ENCODE measurements around the gene SLC22A2. TPM values are rescaled to one million over a fixed set of nuclear protein-coding genes. Genes with fewer than 3 reads are reported as not detected.

Gene SLC22A2
- total and polyA plus RNA-seq, 2 of the 13 experiments (the other 11 are each of a cell fraction or from before 2014, with no cell fraction given), result not detected

DNA sequence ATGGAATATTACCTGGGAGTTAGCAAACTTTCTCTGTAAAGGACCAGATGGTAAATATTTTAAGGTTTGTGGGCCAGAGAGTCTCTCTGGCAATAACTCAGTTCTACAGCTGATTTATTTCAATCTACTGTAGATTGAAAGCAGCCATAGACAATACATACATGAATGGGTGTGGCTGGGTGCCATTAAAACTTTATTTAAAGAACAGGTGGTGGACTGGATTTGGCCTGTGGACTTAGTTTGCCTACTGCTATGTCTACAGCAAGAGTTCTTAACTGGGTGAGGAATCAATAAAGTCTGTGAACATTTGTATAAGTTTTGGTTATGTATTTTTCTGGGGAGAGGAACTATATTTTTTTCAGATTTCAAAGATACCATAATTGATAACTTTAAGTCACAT, 55.1 kb downstream of the SLC22A2 start:
- no peak for DNase-seq (ENCODE audit: low spot score)
- Histone ChIP-seq H3K4me1 (ENCODE audit: insufficient read depth, low read length) (peaks cover 7% of the 10 kb centered on the region), H3K4me2 (ENCODE audit: low read depth, low read length) (no peak overlapping the region), H3K27me3 (ENCODE audit: control insufficient read depth in 1 of 2, insufficient read depth in 2 of 2, low read length in 2 of 2) (peaks cover 0 to 4% of the 10 kb centered on the region in 2 experiments; a peak in 1 of 5 replicates), H3K9me3 (ENCODE audit: low read length) (peaks cover 11% of the 10 kb centered on the region; the same call in 1 of the 2 replicates), H3K36me3 (replicated peaks in 1 of 2; ENCODE audit: control insufficient read depth in 1 of 2, insufficient read depth in 2 of 2, low read length in 2 of 2) (no peaks in the 10 kb centered on the region), H2AFZ (ENCODE audit: low read length) (no peak overlapping the region), H3K79me2 (ENCODE audit: insufficient read depth, low read length) (no peaks in the 10 kb centered on the region), H3K27ac (ENCODE audit: extremely low read length, insufficient read depth, low read length) (no peak overlapping the region), H3K4me3 (replicated peaks in 1 of 3; ENCODE audit: insufficient read depth in 1 of 3, low read depth in 2 of 3, low read length in 3 of 3) (no peak overlapping the region), H3K9ac (ENCODE audit: insufficient read depth, low read depth, low read length) (no peak overlapping the region), H4K20me1 (ENCODE audit: insufficient read depth, low read length) (no peaks in the 10 kb centered on the region)
- in situ Hi-C loops (cut with HindIII; ENCODE audit: extremely low pct_ligation_motif_present, low pct_unique_long_range_greater_than_20kb), result no loop called here
- intact Hi-C loops (cut with micrococcal nuclease; ENCODE audit: unreplicated experiment), result no loop called here
- ATAC-seq, result no peak
- no peak for FAIRE-seq
- CTCF ChIA-PET (ENCODE audit: low intra/inter-chr PET ratio, low total read pairs), result no interaction called here
- POLR2A ChIA-PET, result no interaction called here
- no TSS peak for BruUV-seq (replicated peaks)
- TF ChIP-seq BATF2 (CRISPR knock-in tag; IDR thresholded peaks at IDR 0.05), result no peak
- no peak for TF ChIP-seq TP53 (CRISPR knock-in tag; conservative IDR thresholded peaks at IDR 0.05)
- TF ChIP-seq PAWR (CRISPR knock-in tag; IDR thresholded peaks at IDR 0.05; ENCODE audit: borderline replicate concordance), result no peak
- no peak for TF ChIP-seq PATZ1 (CRISPR knock-in tag; IDR thresholded peaks at IDR 0.05)
- no peak for TF ChIP-seq ZFP62 (CRISPR knock-in tag; IDR thresholded peaks at IDR 0.05)
- TF ChIP-seq KLF9 (CRISPR knock-in tag; IDR thresholded peaks at IDR 0.05; ENCODE audit: low read depth), result no peak
- TF ChIP-seq ATF2 (CRISPR knock-in tag; IDR thresholded peaks at IDR 0.05), result no peak
- TF ChIP-seq ZNF530 (CRISPR knock-in tag; IDR thresholded peaks at IDR 0.05; ENCODE audit: low read depth), result no peak
- TF ChIP-seq, protein P1, sequence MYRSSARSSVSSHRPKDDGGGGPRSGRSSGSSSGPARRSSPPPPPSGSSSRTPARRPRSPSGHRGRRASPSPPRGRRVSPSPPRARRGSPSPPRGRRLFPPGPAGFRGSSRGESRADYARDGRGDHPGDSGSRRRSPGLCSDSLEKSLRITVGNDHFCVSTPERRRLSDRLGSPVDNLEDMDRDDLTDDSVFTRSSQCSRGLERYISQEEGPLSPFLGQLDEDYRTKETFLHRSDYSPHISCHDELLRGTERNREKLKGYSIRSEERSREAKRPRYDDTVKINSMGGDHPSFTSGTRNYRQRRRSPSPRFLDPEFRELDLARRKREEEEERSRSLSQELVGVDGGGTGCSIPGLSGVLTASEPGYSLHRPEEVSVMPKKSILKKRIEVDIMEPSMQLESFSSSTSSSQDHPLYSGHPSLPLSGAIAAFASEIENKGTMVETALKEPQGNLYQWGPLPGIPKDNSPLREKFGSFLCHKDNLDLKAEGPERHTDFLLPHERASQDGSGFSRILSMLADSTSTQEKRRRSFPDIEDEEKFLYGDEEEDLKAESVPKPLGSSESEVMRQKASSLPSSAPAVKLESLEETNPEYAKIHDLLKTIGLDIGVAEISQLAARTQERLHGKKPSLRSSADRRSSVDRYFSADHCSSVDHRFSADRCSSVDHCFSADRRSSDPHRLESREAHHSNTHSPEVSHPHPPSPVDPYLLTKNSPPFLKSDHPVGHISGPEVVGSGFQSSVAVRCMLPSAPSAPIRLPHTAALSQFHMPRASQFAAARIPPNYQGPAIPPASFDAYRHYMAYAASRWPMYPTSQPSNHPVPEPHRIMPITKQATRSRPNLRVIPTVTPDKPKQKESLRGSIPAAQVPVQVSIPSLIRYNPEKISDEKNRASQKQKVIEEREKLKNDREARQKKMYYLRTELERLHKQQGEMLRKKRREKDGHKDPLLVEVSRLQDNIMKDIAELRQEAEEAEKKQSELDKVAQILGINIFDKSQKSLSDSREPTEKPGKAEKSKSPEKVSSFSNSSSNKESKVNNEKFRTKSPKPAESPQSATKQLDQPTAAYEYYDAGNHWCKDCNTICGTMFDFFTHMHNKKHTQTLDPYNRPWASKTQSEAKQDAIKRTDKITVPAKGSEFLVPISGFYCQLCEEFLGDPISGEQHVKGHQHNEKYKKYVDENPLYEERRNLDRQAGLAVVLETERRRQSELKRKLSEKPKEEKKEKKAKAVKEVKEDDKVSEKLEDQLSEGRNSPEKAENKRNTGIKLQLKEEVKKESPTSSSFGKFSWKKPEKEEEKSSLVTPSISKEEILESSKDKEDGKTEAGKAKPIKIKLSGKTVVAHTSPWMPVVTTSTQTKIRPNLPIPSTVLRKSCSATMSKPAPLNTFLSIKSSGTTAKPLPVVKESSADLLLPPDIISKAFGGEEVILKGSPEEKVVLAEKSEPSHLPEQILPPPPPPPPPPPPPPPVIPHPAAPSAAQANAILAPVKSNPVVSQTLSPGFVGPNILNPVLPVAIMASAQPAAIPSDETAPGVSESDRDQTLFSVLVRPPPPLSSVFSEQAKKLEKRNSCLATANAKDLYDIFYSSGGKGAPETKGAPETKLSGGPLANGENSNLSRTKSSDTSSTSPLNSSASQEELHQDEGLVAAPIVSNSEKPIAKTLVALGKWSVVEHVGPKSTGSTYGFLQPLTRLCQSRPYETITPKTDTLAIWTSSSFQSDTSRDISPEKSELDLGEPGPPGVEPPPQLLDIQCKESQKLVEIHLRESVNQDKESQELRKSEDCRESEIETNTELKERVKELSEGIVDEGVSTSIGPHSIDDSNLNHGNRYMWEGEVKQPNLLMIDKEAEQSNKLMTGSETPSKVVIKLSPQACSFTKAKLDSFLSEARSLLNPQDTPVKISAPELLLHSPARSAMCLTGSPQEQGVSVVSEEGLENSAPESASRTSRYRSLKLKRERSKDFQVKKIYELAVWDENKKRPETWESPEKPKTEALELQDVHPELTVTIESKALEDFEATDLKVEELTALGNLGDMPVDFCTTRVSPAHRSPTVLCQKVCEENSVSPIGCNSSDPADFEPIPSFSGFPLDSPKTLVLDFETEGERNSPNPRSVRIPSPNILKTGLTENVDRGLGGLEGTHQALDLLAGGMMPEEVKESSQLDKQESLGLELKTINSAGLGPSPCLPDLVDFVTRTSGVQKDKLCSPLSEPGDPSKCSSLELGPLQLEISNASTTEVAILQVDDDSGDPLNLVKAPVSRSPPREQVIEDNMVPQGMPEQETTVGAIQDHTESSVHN (CRISPR knock-in tag; IDR thresholded peaks at IDR 0.05), result no peak
- TF ChIP-seq KLF13 (CRISPR knock-in tag; IDR thresholded peaks at IDR 0.05), result no peak
- no peak for TF ChIP-seq ZNF710 (CRISPR knock-in tag; IDR thresholded peaks at IDR 0.05; ENCODE audit: borderline replicate concordance)

Data from HepG2 (cell line).